GM19193 (cell line): Measurements from ENCODE around the gene SH3GL3.

Experiments
- POLR2A ChIP-seq: IDR thresholded peaks from 4 replicates; pipeline ENCODE4 v1.6.1; 2011; ENCODE audit not compliant: insufficient read depth, insufficient read length; ENCODE audit errors: extremely low read depth

Gene SH3GL3

DNA sequence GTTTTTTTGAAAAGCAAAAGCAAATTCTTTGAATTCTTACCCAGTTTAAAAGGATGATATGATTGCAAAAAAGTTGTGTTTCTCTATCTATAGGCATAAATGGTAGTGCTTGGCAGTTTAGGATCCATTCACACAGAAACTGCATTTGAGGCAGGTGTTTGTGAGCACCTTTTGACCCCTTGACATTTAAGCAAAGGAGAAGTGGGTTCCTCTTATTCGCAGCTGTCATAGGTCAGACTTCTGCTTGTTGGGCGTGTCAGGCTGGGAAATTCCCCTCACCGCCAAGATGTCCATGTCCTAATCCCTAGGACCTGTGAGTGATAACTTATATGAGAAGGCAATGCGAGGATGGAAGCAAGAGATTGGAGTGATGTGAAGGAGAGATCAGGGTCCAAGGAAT is 67.4 kb downstream of the SH3GL3 start:
- no peak for TF ChIP-seq POLR2A

DNA sequence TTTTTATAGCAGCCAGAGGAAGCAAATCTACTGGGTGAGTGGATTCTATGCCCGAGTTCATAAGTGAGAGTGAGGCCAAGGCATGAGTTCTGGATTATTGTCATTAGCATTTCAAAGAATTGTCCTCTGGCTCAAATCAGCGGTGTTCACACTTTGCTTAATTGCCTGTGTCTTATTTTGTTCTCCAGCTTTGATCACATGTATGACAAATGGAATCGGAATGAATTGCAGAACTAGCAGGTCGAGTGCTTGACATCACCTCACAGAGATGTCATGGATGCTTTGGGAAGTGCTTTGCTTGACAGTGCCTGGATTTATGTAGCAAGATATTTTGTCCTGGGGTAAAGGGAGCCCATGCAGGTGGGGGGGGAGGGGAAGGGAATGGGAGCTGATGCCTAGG is 68.0 kb downstream of the SH3GL3 start:
- TF ChIP-seq POLR2A: no peak

DNA sequence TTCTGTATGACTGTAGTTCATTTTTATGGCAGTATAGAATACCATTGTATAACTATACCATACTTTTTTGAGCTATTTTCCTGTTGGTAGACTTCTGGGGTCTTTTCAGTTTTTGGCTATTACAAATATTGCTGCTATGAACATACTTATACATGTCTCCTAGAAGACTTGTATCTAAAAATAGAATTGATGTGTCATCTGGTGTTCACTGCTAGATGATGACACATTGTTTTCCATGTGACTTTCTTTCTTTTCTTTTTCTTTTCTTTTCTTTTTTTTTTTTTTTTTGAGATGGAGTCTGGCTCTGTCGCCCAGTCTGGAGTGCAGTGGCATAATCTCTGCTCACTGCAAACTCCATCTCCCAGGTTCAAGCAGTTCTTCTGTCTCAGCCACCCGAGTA is 69.8 kb downstream of the SH3GL3 start:
- no peak for TF ChIP-seq POLR2A

DNA sequence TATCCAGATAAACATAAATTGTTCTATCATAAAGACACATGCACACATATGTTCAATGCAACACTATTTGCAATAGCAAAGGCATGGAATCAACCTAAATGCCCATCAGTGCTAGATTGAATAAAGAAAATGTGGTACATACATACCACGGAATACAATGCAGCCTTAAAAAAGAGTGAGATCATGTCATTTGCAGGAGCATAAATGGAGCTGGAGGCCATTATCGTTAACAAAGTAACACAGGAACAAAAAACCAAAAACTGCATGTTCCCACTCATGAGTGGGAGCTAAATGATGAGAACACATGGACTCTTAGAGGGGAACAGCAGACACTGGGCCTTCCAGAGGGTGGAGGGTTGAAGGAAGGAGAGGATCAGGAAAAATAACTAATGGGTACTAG is 79.2 kb downstream of the SH3GL3 start:
- no peak for TF ChIP-seq POLR2A

DNA sequence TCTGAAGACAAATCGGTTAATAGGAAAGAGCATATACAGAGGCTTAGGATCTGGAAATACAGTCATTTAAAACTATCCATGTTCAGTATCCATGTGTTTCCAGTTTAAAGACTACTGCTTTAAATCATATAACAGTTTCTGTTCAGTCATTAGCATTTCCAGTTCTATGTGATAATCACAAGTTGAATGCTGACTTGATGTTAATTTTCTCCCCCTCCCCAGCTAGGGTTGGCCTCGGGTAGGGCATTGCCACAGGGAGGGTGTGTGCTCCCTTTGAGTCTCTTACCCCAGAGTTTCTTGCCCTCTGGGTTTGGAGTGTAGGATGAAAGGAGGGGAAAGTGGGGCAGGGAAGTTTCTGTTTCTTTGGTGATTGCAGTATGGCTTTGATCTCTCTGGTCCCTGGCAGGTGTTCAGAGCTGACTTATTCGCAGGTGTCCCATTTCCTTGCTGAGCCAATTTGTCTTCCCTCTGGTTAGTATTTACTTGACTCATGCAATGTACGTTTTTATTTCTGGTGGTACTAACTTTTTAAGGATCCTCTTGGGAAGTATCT is 86.3 kb downstream of the SH3GL3 start:
- TF ChIP-seq POLR2A: no peak

DNA sequence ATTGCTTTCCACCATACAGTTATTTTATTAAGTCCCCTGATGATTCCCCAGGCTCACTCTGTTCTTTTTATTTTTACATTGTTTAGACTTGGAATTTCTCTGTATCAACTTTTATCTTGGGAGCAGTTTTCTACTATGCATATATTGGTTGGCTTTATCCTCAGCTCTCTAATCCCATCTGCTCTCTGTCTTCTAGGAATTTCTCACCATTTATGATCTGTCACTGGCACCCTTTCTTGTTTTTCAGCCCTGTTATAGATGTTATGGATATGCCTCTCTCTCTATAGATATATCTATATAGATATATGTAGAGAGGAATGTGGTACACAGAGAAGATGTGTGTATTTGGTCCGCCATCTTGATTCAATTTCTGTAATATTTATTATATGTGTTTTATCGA is 90.5 kb downstream of the SH3GL3 start:
- TF ChIP-seq POLR2A: no peak

DNA sequence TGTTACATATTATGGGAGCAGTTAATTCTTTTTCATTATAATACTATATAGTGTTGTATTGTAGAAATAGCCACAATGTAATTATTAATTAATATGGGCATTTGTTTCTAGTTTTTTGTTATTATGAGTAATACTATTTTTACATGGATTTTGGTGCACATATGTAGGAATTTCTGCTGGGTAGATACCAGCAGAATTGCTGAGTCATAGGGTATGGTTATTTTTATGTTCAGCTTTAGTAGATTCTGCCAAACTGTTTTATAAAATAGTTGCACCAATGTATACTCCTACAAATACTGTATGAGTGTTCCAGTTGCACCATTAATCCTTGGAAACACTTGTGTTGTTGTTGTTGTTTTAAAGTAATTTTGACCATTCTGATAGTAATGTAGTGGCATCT is 91.5 kb downstream of the SH3GL3 start:
- no peak for TF ChIP-seq POLR2A

DNA sequence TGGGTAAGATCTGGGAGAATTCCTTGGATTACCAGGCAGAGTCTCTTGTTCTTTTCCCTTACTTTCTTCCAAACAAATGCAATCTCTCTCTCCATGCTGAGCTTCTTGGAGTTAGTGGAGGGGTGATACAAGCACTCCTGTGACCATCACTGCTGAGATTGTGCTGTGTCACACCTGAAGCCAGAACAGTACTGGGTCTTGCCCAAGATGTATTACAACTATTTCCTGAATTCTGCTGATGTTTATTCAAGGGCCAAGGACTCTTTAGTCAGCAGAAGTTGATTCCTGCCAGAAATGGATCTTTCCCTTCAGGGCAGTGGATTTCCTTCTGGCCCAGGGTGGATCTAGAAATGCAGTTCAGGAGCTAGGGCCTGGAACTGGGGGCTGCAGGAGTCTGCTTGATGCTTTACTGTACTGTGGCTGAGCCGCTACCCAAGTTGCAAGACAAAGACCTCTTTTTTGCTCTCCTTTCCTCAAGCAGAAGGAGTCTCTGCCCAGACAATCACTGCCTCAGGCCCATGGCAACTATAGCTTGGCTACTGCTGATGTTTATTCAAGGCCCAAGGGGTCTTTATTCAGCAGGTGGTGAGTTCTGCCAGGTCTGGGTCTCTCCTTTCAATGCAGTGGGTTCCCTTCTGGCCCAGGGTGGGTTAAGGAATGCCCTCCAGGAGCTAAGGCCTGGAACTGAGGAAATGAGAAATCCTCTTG is 98.8 kb downstream of the SH3GL3 start:
- no peak for TF ChIP-seq POLR2A

DNA sequence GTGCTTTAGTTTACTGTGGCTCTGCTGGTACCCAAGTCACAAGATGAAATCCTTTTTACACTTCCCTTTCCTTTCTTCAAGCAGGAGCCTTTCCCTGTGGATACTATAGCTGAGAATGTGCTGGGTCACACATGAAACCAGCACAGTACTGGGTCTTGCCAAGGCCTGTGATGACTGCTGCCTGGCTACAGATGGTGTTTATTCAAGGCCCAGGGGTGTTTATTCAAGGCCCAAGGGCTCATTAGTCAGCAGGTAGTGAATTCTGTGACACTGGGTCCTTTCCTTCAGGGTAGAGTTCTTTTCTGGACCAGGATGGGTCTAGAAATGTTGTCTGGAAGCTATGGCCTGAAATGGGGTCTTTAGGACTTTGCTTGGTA is 99.4 kb downstream of the SH3GL3 start:
- no peak for TF ChIP-seq POLR2A

DNA sequence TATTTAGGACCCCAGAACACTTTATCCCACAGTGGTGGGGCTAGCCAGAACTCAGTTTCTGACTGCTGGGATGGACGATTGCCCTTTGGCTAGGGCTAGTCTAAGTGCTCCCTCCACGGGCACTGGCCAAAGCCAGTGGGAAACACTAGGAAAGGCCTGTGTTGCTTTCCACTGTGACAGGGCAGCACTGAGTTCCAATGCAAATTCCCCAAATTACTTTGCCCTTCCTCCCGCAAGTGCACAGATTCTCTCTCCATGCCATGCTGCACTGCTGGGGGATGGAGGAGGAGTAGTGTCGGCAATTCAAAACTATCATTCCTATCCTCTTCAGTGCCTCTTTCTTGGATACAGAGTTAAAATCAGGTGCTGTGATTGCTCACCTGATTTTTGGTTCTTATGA is 100.0 kb downstream of the SH3GL3 start:
- TF ChIP-seq POLR2A: no peak

DNA sequence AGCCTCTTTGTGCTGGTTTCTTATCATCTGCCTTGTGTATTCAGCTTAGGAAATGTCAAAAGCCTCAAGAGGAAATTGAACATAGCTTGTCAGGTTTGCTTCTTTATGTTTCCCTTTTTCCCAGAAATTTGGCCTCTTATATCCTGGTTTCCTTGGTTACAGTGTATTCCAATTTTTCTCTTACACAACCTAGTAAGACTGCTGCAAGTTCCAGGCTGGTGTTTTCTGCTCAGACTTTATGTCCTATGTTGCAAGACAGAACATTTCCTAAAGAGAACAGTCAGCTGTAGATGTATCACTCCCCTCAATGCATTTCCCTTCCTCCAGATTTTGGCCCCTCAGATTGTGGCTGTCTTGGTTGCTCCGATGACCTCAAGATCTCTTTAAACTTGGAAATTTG is 102.5 kb downstream of the SH3GL3 start:
- no peak for TF ChIP-seq POLR2A

DNA sequence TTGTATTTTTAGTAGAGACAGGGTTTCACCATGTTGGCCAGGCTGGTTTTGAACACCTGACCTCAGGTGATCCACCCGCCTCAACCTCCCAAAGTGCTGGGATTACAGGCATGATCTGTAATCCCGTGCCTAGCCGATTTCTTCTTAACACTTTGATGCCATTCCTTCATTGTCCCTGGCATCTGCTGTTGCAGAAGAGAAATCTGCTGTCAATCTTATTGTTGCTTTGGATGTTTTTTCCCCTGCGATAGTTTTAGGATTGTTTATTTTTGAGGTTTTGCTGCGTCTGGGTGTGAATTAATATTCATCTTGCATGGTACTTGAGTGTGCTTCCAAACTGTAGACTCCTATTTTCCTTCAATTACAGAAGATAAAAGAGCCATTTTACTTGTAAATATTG is 107.4 kb downstream of the SH3GL3 start:
- TF ChIP-seq POLR2A: no peak

DNA sequence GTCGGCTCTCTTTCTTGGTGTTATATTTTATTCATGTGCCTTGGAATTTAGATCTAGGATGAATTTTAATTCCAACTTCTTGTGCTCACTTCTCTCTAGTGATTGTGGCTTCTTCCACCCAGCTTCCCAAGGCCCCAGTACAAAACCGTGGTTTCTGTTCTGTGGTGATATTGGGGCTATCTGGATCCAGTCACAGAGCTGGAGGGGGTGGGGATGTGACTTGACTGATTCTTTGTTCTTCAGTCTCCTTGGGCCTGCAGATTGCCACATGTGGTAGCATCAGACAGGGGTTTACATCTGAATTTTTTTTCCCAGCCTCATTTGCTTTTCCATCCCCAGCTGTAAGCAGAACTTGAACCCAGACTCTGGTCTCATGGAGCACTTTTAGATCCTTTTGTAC is 108.2 kb downstream of the SH3GL3 start:
- TF ChIP-seq POLR2A: no peak

DNA sequence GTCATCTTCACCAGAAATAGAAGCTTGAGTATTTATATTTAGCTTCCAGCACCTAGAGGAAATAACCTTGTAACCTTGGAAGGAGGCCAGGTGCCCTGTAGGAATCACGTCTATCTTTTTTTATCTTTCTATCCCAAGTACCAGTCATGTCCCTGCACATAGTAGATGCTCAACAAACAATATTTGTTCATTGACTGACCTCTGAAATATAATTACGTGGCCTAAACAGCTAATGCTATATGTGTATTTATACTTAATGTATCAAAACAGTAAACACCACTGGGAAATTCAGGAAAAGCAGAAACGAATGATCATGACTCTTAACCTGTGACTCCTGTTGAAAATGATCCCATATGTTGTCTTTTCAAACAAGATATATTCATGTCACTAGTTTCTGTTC is 108.9 kb downstream of the SH3GL3 start:
- no peak for TF ChIP-seq POLR2A

DNA sequence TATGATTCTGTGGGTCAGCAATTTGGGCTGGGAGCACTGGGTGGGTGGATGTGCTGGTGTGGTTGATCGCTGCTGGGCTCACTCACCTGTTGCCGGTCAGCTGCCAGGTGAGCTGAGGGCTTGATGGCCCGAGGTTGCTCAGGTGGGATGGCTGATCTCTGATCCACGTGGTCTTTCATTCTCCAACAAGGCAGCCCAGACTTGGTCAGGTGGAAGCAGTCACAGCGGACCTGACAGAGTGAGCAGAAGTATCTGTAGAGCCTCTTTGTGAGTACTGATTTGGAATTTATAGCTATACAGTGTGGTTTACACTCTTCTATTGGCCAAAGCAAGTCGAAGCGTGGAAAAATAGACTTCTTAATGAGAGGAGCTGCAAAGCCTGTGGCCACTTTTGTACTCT is 109.6 kb downstream of the SH3GL3 start:
- no peak for TF ChIP-seq POLR2A

DNA sequence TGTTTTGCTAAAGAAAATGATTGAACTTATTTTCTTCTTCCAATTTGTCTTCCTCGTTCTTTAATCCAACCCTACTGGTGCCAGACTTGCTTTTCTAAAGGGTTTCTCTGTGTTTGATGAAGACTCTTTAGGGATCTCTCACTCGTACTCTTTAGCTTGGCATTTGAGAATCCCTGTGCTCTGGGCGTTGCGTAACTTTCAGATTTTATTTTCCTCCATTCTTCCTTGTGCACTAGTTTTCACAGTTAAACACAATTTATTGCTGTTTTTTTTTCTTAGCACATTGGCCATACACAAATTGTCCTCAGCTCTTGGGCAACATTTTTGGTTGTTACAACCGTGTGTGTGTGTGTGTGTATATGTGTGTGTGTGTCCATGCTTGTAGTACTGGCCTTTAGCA is 111.0 kb downstream of the SH3GL3 start:
- no peak for TF ChIP-seq POLR2A
